Measurements from ENCODE around the gene GLT1D1.

Gene GLT1D1

DNA sequence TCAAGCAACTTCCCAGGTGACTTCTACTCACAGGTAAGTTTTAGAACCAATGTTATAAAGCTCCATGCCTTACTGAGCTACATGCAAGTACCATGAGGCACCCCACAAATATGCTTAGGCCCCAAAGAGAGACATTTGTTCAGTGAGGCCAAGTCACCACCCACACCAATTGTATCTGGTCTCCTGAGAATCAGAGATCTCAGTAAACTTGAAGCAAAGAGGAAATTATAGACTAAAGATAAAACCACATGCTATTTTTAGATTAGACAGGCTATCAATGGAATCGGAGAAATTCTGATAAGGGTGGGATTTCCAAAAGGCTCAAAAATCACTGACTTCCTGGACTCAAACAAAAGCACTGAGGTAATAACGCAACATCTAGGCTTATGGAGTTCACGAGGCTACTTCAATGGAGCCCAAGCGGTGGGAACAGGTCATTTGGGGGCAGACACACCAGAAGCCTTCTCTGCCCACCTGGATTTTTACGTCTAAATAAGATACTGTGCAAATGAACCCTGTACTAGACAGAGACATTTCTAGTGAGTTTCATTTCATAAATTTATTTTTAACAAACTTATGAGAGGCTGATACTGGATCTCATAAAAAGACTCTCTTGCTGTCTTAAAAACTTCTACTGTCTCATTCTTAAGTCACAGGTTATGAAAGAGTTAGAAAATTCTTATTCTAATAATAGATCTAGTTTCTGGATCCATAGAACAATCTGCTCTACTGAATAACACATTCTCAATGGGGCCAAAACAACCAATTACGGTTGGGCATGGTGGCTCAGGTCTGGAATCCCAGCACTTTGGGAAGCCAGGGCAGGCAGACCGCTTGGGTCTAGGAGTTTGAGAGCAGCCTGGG is 37.3 kb upstream of the GLT1D1 start:
- Histone ChIP-seq H3K9me3 (ENCODE audit: low read length) (peaks cover 16% of the 10 kb centered on the region), H2AFZ (ENCODE audit: low read depth, low read length) (no peak overlapping the region), H3K27me3 (ENCODE audit: insufficient read depth, low read length) (no peaks in the 10 kb centered on the region), H3K4me1 (ENCODE audit: insufficient read depth, low read length) (peaks cover 5% of the 10 kb centered on the region), H3K36me3 (ENCODE audit: insufficient read depth, low read length) (peaks cover 34% of the 10 kb centered on the region), H3K4me3 (ENCODE audit: low read length) (no peak overlapping the region)

DNA sequence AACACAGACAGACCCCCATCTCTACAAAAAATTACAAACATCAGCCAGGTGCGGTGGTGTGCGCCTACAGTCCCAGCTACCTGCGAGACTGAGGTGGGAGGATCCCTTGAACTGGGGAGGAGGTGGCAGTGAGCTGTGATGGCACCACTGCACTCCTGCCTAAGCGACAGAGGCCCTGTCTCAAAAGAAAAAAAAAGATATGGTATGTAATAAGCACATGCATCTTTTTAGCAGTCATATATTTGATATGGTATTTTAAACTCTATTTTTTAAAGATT is 36.7 kb upstream of the GLT1D1 start:
- H2AFZ ChIP-seq (ENCODE audit: low read depth, low read length), result no peak overlapping the region
- H3K36me3 ChIP-seq (ENCODE audit: insufficient read depth, low read length), result peaks cover 39% of the 10 kb centered on the region
- H3K9me3 ChIP-seq (ENCODE audit: low read length), result peaks cover 16% of the 10 kb centered on the region
- peaks cover 5% of the 10 kb centered on the region for H3K4me1 ChIP-seq (ENCODE audit: insufficient read depth, low read length)
- no peak overlapping the region for H3K4me3 ChIP-seq (ENCODE audit: low read length)
- H3K27me3 ChIP-seq (ENCODE audit: insufficient read depth, low read length), result no peaks in the 10 kb centered on the region

DNA sequence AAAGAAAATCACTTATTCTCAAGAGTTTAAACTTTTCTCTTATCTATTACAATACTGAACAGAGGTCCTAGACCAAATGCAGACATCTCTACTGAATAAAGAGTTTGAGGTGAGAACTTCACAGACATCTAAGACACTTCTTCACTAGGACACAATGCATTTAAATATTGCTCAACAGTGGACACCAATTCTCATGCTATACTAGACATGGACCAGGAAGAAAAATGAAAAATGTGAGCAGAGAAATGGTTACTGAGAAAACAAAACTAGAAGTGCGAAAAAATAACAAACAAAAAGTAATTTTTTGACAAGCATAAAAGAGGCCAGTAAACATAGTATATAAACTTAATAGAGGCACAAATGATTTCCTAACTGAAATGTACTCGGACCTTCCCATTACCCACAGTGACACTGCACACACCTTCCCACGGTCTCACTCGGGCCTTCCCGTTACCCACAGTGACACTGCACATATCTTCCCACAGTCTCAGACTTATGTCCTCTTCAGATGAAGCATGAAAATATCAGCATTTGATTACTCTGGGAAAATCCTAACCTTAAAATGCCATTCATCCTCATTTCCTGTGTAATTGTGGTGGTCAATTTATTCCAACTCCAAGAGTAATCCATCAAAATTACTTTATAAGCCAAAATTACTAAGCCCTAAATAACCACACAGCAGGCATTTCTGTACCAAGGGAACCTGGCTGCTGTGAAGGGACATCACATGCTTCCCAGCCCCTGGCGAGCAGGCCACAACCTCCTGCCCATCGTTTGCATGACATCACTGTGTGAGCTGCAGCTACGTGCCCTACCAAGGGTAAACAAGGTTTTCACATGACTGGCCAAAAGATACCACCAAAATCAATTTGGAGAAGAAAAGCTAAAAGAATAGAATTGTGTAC is 35.9 kb upstream of the GLT1D1 start:
- H3K9me3 ChIP-seq (ENCODE audit: low read length), result peaks cover 16% of the 10 kb centered on the region
- no peaks in the 10 kb centered on the region for H3K27me3 ChIP-seq (ENCODE audit: insufficient read depth, low read length)
- H3K36me3 ChIP-seq (ENCODE audit: insufficient read depth, low read length), result peaks cover 39% of the 10 kb centered on the region
- H3K4me3 ChIP-seq (ENCODE audit: low read length), result no peak overlapping the region
- H2AFZ ChIP-seq (ENCODE audit: low read depth, low read length), result no peak overlapping the region
- H3K4me1 ChIP-seq (ENCODE audit: insufficient read depth, low read length), result peaks cover 5% of the 10 kb centered on the region

DNA sequence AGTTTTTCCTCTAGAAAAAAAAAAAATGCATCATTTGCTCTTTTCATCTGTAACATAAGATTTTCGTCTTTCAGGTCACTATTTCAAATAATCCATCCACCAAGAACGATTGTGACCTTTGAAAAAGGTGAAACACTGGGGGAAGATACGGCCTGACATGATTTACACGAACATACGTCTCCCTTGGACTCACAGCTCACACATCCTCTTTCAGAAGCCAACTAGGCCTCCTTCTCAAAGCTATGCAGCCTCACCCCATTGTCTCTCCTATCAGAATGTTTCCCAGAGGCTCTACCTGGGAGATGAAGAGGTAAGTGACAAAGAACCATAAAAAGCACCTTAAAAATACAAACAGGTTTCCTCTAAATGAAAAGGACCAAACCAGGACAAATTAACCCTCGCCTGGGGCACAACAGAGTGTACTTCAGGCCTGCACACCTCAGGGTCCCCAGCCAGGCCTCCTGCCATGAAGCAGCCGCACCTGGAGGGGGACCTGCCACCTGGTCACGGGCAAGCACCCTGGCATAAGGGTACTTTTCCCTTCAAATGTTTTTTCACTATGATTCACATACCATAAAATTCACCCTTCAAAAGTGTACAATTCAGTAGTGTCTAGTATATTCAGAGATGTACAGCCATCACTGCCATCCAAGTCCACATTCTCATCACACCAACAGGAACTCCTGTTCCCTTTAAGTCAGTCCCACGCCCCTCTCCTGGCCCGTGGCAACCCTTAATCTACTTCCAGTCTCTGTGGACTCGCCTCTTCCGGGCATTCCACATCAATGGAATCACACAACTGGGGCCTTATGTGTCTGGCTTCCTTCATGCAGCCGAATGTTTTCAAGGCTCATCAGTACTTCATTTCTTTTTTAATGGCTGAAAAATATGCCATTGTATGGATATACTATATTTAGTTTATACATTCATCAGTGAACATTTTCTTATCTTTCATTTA is 34.9 kb upstream of the GLT1D1 start:
- Histone ChIP-seq H3K27me3 (ENCODE audit: insufficient read depth, low read length) (no peaks in the 10 kb centered on the region), H3K9me3 (ENCODE audit: low read length) (peaks cover 15% of the 10 kb centered on the region), H3K36me3 (ENCODE audit: insufficient read depth, low read length) (peaks cover 31% of the 10 kb centered on the region), H3K4me1 (ENCODE audit: insufficient read depth, low read length) (peaks cover 10% of the 10 kb centered on the region), H3K4me3 (ENCODE audit: low read length) (no peak overlapping the region), H2AFZ (ENCODE audit: low read depth, low read length) (no peak overlapping the region)

DNA sequence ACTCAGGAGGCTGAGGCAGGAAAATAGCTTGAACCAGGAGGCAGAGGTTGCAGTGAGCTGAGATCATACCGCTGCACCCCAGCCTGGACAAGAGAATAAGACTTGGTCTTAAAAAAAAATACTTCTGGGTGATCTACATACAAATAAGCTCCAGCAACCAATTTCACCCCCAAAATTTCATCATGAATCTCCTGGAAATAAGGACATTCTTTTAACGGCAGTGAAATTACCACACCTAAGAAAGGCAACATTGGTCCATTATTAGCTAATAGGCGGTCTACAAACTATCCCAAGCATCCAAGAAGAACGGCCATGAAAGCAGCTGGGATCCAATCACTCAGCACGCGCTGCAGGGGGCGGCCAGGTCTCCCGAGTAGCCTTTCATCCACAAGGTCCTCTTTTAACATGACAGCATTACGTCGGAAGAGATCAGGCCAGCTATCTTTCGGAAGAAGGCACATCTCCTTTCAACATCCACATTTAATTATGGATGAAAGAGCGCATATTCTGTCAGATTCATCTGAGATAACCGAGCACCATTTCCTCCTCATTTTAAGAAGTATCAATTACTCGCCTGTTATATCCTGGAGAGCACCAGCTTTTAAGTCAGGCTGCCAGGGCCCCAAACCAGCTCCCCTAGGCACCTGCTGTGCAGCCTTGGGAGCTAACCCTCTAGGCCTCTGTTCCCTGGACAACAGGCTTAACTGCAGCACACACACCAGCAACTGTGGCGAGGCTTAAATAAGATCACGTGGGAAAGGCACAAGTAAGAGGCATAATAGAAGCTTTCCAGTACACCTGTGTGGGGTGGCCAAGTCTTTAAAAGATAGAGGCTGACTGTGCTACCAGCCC is 33.8 kb upstream of the GLT1D1 start:
- Histone ChIP-seq H3K9me3 (ENCODE audit: low read length) (peaks cover 5% of the 10 kb centered on the region), H3K27me3 (ENCODE audit: insufficient read depth, low read length) (no peaks in the 10 kb centered on the region), H2AFZ (ENCODE audit: low read depth, low read length) (no peak overlapping the region), H3K4me1 (ENCODE audit: insufficient read depth, low read length) (peaks cover 12% of the 10 kb centered on the region), H3K4me3 (ENCODE audit: low read length) (no peak overlapping the region), H3K36me3 (ENCODE audit: insufficient read depth, low read length) (peaks cover 19% of the 10 kb centered on the region)

DNA sequence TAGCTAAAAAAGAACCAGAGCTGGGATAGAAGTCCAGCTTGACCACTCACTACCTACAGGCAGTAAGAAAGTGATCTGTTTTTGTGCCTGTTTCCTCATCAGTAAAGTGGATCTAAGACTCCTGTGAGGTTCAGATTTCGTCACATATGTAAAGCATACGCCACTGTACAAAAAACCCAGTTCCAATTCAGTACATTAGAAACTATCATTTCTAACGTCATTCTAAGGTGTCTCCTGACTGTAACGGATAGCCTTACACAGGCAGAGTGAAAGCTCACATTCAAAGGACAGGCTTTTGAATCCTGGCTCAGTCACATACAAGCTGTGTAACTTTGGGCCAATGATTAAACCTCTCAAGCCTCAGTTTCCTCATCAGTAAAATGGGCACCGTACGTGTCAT is 33.0 kb upstream of the GLT1D1 start:
- H3K36me3 ChIP-seq (ENCODE audit: insufficient read depth, low read length), result peaks cover 17% of the 10 kb centered on the region
- peaks cover 2% of the 10 kb centered on the region for H3K9me3 ChIP-seq (ENCODE audit: low read length)
- H3K27me3 ChIP-seq (ENCODE audit: insufficient read depth, low read length), result no peaks in the 10 kb centered on the region
- no peak overlapping the region for H3K4me3 ChIP-seq (ENCODE audit: low read length)
- H2AFZ ChIP-seq (ENCODE audit: low read depth, low read length), result no peak overlapping the region
- peaks cover 16% of the 10 kb centered on the region for H3K4me1 ChIP-seq (ENCODE audit: insufficient read depth, low read length)

DNA sequence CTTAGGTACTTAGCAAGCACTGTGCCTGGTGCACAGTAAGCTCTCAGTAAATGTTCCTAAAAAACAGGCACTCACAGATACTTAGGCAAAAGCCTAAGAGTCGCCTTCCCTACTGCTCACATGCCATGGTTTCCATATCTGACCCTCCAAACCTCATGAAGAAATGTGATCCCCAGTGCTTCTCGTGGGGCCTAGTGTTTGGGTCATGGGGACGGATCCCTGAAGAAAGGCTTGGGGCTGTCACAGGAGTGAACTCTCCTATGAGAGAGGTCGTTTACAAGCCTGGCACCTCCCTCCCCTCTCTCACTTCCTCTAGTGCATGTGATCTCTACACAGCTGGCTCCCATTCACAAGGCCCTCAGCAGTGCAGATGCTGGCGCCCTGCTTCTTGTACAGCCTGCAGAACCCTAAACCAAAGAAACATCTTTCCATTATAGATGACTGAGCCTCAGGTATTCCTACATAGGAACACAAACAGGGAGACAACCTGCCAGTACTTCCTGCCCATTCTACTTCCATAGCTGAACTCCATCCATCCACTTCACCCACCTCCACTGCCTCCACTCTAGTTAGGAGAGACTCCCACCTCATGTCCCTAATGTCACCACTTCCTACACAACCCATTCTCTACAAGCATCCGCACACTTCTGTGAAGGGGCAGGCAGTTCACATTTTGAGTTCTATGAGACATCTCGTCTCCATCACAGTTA is 32.4 kb upstream of the GLT1D1 start:
- H3K27me3 ChIP-seq (ENCODE audit: insufficient read depth, low read length), result no peaks in the 10 kb centered on the region
- peaks cover 17% of the 10 kb centered on the region for H3K36me3 ChIP-seq (ENCODE audit: insufficient read depth, low read length)
- H3K4me3 ChIP-seq (ENCODE audit: low read length), result no peak overlapping the region
- peaks cover 2% of the 10 kb centered on the region for H3K9me3 ChIP-seq (ENCODE audit: low read length)
- peaks cover 18% of the 10 kb centered on the region for H3K4me1 ChIP-seq (ENCODE audit: insufficient read depth, low read length)
- no peak overlapping the region for H2AFZ ChIP-seq (ENCODE audit: low read depth, low read length)

DNA sequence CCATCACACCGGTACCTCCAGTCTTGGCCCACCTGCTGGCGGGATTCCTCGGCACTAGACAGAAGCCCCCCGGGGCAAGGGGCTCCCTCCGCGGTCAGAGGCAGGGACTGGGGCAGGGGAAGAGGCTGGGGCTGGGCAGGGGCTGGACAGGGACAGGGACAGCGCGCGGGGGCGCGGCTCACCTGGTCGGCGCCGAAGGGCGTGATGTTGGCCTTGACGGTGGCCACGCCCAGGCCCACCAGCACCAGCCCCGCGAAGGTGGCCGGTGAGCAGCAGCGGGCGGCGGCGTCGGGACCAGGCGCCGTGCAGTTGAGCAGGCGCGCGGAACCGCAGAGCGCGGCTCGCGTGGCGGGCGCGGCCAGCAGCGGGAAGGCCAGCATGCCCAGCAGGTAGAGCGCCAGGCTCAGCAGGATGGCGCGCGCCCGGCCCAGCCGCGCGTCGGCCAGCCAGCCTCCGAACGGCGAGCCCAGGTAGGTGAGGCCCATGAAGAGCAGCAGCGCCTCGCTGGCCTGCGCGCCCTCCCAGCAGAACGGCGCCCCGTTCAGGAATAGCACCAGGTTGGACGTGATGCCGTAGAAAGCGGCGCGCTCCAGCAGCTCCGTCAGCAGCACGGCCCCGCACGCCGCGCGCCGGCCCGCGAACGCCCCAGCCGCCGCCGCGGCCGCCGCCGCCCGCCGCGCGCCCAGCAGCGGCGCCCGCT is 29.9 kb upstream of the GLT1D1 start:
- peaks cover 13% of the 10 kb centered on the region for H3K4me1 ChIP-seq (ENCODE audit: insufficient read depth, low read length)
- peak overlapping the region; percentile 78 for H2AFZ ChIP-seq (ENCODE audit: low read depth, low read length)
- no peaks in the 10 kb centered on the region for H3K27me3 ChIP-seq (ENCODE audit: insufficient read depth, low read length)
- H3K4me3 ChIP-seq (ENCODE audit: low read length), result peak overlapping the region; percentile 92
- H3K9me3 ChIP-seq (ENCODE audit: low read length), result peaks cover 2% of the 10 kb centered on the region
- peaks cover 17% of the 10 kb centered on the region for H3K36me3 ChIP-seq (ENCODE audit: insufficient read depth, low read length)

DNA sequence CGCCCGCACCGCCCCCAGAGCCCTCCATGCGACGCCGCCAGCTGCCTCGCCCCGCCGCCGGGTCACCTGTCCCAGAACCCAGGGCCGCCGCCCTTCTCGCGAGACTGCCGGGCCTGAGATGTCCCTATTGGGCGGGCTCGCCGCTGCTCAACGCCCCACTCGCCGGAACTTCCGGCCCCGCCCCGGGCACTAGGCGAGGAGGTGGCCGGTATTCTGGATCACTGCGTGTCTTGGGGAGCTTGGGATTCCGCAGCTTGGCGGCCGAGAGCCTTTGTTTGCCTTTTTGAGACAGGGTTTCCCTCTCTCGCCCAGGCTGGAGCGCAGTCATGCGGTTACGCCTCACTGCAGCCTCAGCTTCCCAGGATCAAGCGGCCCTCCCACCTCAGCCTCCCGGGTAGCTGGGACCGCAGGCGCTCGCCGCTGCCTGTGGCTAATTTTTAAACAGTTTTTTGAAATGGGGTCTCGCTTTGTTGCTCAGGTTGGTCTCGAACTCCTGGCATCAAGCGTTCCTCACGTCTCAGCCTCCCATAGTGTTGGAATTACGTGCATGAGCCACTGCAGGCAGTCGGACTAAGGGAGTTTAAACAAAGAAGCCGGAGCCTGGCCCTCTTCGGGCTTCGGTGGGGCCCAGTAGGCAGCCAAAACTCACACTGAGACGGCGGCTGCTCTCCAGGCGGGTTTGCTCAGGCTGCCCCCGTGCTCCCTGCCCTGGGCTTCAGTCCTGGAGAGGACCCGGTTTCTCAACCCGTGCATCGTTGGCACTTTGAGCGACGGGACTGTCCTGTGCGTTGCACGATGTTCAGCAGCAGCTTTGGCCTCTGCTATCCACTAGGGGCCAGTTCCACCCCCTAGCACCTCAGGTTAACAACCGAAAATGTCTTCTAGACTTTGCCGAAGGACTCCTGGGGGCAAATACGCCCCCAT is 29.1 kb upstream of the GLT1D1 start, which contains the start of gene SLC15A4:
SLC15A4 (minus strand) TSS at position 43 of the 924 bp plus-strand sequence; CDS start at position 28, 15 bp downstream.
- no peaks in the 10 kb centered on the region for H3K27me3 ChIP-seq (ENCODE audit: insufficient read depth, low read length)
- H3K4me3 ChIP-seq (ENCODE audit: low read length), result peak within 1 kb of the TSS; percentile 92
- H2AFZ ChIP-seq (ENCODE audit: low read depth, low read length), result peak within 1 kb of the TSS; percentile 78
- H3K9me3 ChIP-seq (ENCODE audit: low read length), result peaks cover 2% of the 10 kb centered on the region
- peaks cover 12% of the 10 kb centered on the region for H3K4me1 ChIP-seq (ENCODE audit: insufficient read depth, low read length)
- H3K36me3 ChIP-seq (ENCODE audit: insufficient read depth, low read length), result peaks cover 17% of the 10 kb centered on the region

DNA sequence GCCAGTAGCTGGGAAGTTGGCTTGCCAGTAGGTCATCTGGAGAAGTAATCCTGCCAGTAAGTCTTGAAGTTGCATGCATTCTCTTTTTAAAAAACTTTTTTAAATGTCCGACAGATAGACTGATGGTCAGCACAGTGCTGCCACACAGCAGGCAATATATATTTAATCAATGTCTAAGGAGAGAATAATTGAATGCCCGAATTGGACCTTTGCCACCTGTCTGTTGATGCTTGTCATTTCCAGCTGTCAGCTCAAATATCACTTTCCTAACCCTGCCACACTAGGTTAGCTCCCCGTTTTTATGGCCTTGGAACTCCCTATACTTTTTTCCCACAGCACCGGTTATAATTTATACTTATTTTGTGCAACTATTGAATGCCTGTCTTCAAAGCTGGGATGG is 27.4 kb upstream of the GLT1D1 start:
- Histone ChIP-seq H3K36me3 (ENCODE audit: insufficient read depth, low read length) (peaks cover 6% of the 10 kb centered on the region), H3K4me3 (ENCODE audit: low read length) (no peak overlapping the region), H3K27me3 (ENCODE audit: insufficient read depth, low read length) (no peaks in the 10 kb centered on the region), H2AFZ (ENCODE audit: low read depth, low read length) (no peak overlapping the region), H3K9me3 (ENCODE audit: low read length) (no peaks in the 10 kb centered on the region), H3K4me1 (ENCODE audit: insufficient read depth, low read length) (peaks cover 12% of the 10 kb centered on the region)

All from neuron (in vitro differentiated cells).